Coronary artery (tissue), 2 donors: ENCODE results near the gene EVX2.

ENCODE experiments used
- DNase-seq: peaks from one replicate; pipeline ENCODE4 v3.0.0-alpha.2; 2017; ENCODE audit warnings: low spot score
- H3K27ac ChIP-seq, 2 donors: fragments of 200-600 bp; sonication (generic); one replicate each; pipeline ENCODE4 v1.5.1; 2016 to 2019
- H3K4me3 ChIP-seq: fragments of 200-600 bp; sonication (generic); 2 replicates; pipeline ENCODE4 v1.5.1; 2016; ENCODE audit warnings: mild to moderate bottlenecking, moderate library complexity
- CTCF ChIP-seq: fragments of 200-600 bp; sonication (generic); IDR thresholded peaks from one replicate; pipeline ENCODE4 v1.5.1; 2019; ENCODE audit warnings: antibody characterized with exemption

Gene EVX2

GRCh38 chr2:176088048-176088936 lies 4.5 kb upstream of the EVX2 start:
- peak overlapping the region; percentile 52 for H3K4me3 ChIP-seq

GRCh38 chr2:176087330-176088047 lies 3.7 kb upstream of the EVX2 start:
- Histone ChIP-seq H3K27ac (no peak overlapping the region), H3K4me3 (peak overlapping the region; percentile 52)

More at GRCh38 chr2:176088048-176088936, 4.5 kb upstream of the EVX2 start:
- no peak overlapping the region for H3K27ac ChIP-seq
- peak; percentile 81 for DNase-seq
- TF ChIP-seq CTCF = peak; percentile 75

GRCh38 chr2:176085861-176086771 lies 2.4 kb upstream of the EVX2 start:
- Histone ChIP-seq H3K4me3 (peak overlapping the region; percentile 41), H3K27ac (no peak overlapping the region)
- DNase-seq = peak; percentile 67
- TF ChIP-seq CTCF = peak; percentile 20

More at GRCh38 chr2:176087330-176088047, 3.7 kb upstream of the EVX2 start:
- peak; percentile 41 for DNase-seq
- TF ChIP-seq CTCF = no peak

- TF ChIP-seq CTCF = no peak
- Histone ChIP-seq H3K27ac (no peak overlapping the region), H3K4me3 (peak overlapping the region; percentile 25)
- DNase-seq = peak; percentile 47
Observed at GRCh38 chr2:176085120-176085788, 1.5 kb upstream of the EVX2 start.

- peak; percentile 1 for DNase-seq
Observed at GRCh38 chr2:176084611-176085119, 903 bp upstream of the EVX2 start.

More at GRCh38 chr2:176084611-176085119, 903 bp upstream of the EVX2 start:
- Histone ChIP-seq H3K4me3 (no peak overlapping the region), H3K27ac (no peak overlapping the region)
- TF ChIP-seq CTCF = no peak
